NK-92 treated with Interleukin-12 subunit alpha and Interleukin-12 subunit beta, amount 100 ng/mL, for 24 hours (cell line): ENCODE results near the gene CLDN9.
A peak's percentile ranks its signal among the peaks of the same experiment; 100 is the strongest.

ENCODE experiments used
- DNase-seq: peaks from one replicate; lab custom pipeline; 2025; lab: John Stamatoyannopoulos, UW

The CLDN9 gene, protein sequence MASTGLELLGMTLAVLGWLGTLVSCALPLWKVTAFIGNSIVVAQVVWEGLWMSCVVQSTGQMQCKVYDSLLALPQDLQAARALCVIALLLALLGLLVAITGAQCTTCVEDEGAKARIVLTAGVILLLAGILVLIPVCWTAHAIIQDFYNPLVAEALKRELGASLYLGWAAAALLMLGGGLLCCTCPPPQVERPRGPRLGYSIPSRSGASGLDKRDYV

DNA sequence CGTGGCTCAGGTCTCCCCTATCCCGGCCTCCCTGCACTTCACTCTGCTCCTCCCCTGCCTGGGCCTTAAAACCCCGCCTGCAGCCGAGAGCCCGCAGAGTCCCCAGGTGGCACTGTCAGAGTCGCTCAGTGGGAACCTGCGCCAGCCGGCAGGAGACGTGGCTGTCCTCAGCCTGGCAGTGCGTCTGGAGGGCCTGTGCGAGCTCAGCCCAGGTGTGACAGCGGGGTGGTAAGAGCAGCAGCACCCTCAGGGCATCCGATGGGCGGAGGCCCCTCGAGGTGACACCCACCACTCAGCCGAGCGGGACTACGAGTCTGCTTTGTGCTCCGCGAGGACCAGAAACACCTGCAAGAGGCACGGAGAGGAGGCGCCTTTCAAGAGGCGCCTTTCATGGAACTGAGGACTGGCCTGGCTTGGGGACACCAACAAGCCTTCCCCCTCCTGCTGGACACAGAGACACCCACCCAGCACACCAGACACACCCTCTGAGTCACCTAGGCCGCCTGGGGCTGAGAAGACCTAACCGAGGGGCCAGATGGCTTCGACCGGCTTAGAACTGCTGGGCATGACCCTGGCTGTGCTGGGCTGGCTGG lies at the start of gene CLDN9:
Gene CLDN9 (plus strand): TSS at position 96 of the 593 bp plus-strand sequence. CDS start 440 bp downstream, at position 536.
- DNase-seq: no peak

- DNase-seq: no peak
Measured at GRCh38 chr16:2963074-2963722, 49.5 kb upstream of the CLDN9 start.

GRCh38 chr16:2963723-2964474 lies 48.8 kb upstream of the CLDN9 start, which contains the start of gene KREMEN2:
TSS of gene KREMEN2 (plus strand) at chr16:2964275. CDS start at chr16:2964521, 246 bp downstream.
- DNase-seq: no peak

GRCh38 chr16:2964475-2965336 lies 48.0 kb upstream of the CLDN9 start:
- no peak for DNase-seq

- DNase-seq: no peak
Measured at GRCh38 chr16:2966043-2966807, 46.5 kb upstream of the CLDN9 start.

GRCh38 chr16:2966808-2967191 lies 45.9 kb upstream of the CLDN9 start:
- no peak for DNase-seq

- DNase-seq: no peak
Measured at GRCh38 chr16:2967211-2967631, 45.5 kb upstream of the CLDN9 start.

DNA sequence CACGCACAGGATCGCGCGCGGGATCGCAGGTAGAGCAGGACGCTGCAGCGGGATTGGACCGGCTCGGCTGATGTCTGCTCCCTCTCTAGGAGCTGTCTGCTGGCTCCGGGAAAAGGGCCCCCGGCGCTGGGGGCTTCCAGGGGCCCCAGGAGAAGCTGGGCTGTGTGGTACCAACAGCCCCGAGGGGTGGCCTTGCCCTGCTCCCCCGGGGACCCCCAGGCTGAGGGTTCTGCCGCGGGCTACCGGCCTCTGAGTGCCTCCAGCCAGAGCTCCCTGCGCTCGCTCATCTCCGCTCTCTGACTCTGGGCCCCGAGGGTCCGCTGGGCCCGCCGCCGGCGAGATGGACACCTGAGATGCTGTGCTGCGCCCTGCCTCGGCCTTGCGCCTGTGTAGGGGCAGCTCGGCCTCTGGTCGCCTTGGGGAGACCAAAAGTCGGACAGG lies 45.0 kb upstream of the CLDN9 start:
- no peak for DNase-seq

GRCh38 chr16:2968368-2968737 lies 44.4 kb upstream of the CLDN9 start:
- no peak for DNase-seq

GRCh38 chr16:2968738-2969544 lies 43.8 kb upstream of the CLDN9 start, which contains the start of gene PAQR4:
TSS of gene PAQR4 (plus strand) at chr16:2969348. CDS start at chr16:2969675, 327 bp downstream.
- DNase-seq: peak; percentile 77

DNA sequence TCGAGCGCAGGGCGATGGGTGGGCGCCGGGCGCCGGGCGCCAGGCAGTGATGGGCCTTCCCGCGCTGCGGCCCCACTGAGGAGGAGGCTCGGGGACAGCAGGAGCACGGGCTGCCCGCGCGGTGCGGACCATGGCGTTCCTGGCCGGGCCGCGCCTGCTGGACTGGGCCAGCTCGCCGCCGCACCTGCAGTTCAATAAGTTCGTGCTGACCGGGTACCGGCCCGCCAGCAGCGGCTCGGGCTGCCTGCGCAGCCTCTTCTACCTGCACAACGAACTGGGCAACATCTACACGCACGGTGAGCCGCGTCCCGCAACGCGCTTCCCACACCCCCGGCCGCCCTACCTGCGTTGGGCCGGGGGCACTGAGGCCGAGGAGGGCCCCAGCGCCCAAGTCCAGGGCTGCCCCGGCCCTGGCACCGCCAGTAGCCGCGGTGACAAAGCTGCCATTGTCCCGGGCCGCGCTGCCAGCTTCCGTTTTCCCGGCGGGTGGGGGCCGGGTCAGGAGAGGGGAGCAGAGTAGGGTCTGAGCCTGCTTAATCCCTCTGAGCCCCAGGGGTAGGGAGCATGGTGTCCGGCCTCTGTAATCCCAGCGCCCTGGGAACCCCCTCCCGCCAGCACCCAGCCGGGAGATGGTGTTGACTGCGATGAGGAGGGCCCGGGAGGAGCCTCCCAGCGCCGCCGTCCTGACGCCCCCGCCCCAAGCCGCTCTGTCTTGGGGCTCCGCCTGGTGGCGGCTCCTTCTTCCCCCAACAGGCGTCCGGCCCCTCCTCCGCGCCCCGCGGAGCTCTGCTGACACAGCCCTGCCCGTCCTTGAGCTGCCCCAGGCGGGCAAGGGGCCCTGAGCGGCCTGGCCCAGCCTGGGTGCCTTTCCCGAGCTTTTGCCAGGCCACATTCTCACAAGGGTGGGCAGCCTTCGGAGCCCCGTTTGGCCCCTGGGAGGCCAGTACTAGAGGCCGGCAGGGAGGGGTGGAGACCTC lies 42.9 kb upstream of the CLDN9 start:
- peak; percentile 73 for DNase-seq

GRCh38 chr16:2970563-2970962 lies 42.2 kb upstream of the CLDN9 start:
- DNase-seq: no peak

DNA sequence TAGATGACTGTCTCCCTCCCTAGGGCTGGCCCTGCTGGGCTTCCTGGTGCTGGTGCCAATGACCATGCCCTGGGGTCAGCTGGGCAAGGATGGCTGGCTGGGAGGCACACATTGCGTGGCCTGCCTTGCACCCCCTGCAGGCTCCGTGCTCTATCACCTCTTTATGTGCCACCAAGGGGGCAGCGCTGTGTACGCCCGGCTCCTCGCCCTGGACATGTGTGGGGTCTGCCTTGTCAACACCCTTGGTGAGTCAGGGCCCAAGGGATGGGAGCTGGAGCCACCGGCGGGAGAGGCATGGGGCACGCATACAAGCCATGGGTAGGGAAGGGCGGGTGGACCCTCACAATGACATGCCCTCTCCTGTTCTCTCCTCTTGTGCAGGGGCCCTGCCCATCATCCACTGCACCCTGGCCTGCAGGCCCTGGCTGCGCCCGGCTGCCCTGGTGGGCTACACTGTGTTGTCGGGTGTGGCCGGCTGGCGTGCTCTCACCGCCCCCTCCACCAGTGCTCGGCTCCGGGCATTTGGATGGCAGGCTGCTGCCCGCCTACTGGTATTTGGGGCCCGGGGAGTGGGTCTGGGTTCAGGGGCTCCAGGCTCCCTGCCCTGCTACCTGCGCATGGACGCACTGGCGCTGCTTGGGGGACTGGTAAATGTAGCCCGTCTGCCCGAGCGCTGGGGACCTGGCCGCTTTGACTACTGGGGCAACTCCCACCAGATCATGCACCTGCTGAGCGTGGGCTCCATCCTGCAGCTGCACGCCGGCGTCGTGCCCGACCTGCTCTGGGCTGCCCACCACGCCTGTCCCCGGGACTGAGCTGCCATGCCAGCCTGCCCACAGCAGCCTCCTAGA lies 41.4 kb upstream of the CLDN9 start:
- no peak for DNase-seq

GRCh38 chr16:2971985-2972784 lies 40.5 kb upstream of the CLDN9 start:
- no peak for DNase-seq

- DNase-seq: no peak
Measured at GRCh38 chr16:2973093-2973492, 39.6 kb upstream of the CLDN9 start.

DNA sequence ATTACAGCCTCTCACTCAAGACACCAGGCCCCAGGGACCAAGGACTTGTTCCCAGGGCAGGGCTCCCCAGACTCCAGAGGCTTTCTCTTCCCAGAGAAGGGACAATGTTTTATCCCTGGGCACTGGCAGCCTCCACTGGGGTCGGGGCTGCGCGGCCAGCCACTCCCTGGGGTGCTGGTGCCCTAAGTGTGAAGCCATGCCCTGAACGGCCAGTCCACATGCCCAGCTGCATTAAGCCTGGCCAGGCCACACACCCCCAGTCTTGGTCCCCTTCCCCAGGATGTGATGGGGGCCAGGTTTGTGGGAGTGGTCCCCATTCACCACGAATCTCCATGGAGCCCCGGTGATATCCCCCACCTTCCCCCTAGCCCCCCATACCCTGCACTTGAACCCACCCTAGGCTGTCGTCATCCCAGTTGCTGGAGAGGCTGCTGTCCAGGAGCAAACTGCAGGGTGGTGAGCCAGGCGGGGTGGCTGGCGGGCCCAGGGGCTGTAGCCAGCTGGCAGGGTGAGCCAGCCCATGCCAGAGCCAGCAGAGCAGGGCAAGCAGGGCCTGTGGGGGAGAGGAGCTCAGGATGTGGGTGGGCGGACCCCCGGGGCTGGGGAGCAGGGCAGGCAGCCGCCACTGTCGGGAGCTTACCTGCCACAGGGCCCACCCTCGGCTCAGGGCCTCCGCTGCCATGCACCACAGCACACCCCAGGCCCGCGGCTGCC lies 39.0 kb upstream of the CLDN9 start:
- DNase-seq: no peak
